Measurements from ENCODE around the gene NUBPL. TPM values are rescaled to one million over a fixed set of nuclear protein-coding genes. Genes with fewer than 3 reads are reported as not detected.
"Not testable (repeated sequence)": the region's sequence is repeated elsewhere in the genome, so short reads cannot be mapped to it uniquely, and the experiment has no call there.

Gene NUBPL
- total RNA-seq, 1 donor = 12.1 TPM

GRCh38 chr14:31781578-31781977 lies 220.4 kb downstream of the NUBPL start:
- no peak for TF ChIP-seq CTCF (IDR thresholded peaks at IDR 0.05; ENCODE audit: insufficient read depth, low read depth, low read length)
- H3K4me3 ChIP-seq (ENCODE audit: low read depth, low read length) = no peak overlapping the region
- DNase-seq (ENCODE audit: low read depth) = no peak

GRCh38 chr14:31785574-31785973 lies 224.4 kb downstream of the NUBPL start:
- no peak for TF ChIP-seq CTCF (IDR thresholded peaks at IDR 0.05; ENCODE audit: insufficient read depth, low read depth, low read length)
- no peak for DNase-seq (ENCODE audit: low read depth)

GRCh38 chr14:31787377-31787776 lies 226.2 kb downstream of the NUBPL start:
- no peak overlapping the region for H3K4me3 ChIP-seq (ENCODE audit: low read depth, low read length)
- no peak for TF ChIP-seq CTCF (IDR thresholded peaks at IDR 0.05; ENCODE audit: insufficient read depth, low read depth, low read length)
- no peak for DNase-seq (ENCODE audit: low read depth)

More at GRCh38 chr14:31785574-31785973, 224.4 kb downstream of the NUBPL start:
- H3K4me3 ChIP-seq (ENCODE audit: low read depth, low read length) = no peak overlapping the region

GRCh38 chr14:31788340-31788739 lies 227.1 kb downstream of the NUBPL start:
- no peak for DNase-seq (ENCODE audit: low read depth)
- TF ChIP-seq CTCF (IDR thresholded peaks at IDR 0.05; ENCODE audit: insufficient read depth, low read depth, low read length) = no peak
- no peak overlapping the region for H3K4me3 ChIP-seq (ENCODE audit: low read depth, low read length)

DNA sequence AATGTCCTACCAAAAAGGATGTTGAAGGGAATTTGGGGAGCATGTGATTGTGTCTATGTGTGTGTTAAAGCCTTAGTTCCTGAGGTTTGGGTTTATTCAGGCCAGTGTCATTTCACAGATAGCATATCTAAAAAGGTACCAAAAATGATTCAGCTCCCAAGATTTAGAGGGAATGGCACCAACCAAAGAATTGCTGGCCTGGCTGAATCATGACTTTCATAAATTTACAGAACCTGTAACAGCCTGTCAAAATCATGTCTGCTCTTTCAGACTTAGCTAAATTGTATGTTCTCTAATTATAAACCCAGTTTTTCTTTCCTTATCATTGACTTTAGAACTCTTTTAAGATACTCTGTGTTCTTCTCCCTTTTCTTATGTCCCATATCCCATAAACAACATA lies 231.5 kb downstream of the NUBPL start:
- DNase-seq (ENCODE audit: low read depth) = no peak
- no peak overlapping the region for H3K4me3 ChIP-seq (ENCODE audit: low read depth, low read length)
- no peak for TF ChIP-seq CTCF (IDR thresholded peaks at IDR 0.05; ENCODE audit: insufficient read depth, low read depth, low read length)

- DNase-seq (ENCODE audit: low read depth); H3K4me3 ChIP-seq (ENCODE audit: low read depth, low read length): not testable (repeated sequence)
Measured at GRCh38 chr14:31797946-31798345, 236.7 kb downstream of the NUBPL start.

DNA sequence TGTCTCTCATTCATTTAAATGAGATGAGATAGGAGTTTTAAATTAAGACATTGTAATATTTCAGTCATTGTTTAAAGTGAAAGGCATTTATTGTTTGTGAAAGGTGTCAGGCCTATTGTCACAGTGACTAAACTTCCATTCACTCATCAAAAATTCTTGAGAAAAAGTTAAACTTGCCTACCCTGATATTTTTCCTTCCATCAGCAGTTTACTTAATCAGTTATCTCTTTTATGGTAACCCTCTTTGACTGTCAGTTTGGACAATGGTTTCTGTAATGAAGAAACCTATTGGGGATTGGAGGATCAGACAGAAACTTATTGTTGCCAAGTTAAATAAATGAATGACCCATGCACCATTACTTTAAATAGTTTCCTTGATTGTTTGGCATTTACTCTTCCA lies 241.6 kb downstream of the NUBPL start:
- no peak for TF ChIP-seq CTCF (IDR thresholded peaks at IDR 0.05; ENCODE audit: insufficient read depth, low read depth, low read length)
- no peak overlapping the region for H3K4me3 ChIP-seq (ENCODE audit: low read depth, low read length)
- DNase-seq (ENCODE audit: low read depth) = no peak

Data from fibroblast of villous mesenchyme (primary cell).